Measurements from ENCODE around the gene MIEF1. TPM values are rescaled to one million over a fixed set of nuclear protein-coding genes. Genes with fewer than 3 reads are reported as not detected.
"Not testable (repeated sequence)": the region's sequence is repeated elsewhere in the genome, so short reads cannot be mapped to it uniquely, and the experiment has no call there.

MIEF1 gene
- total RNA-seq, 2 experiments from 2014 or later: 43.2 to 44.9 TPM

DNA sequence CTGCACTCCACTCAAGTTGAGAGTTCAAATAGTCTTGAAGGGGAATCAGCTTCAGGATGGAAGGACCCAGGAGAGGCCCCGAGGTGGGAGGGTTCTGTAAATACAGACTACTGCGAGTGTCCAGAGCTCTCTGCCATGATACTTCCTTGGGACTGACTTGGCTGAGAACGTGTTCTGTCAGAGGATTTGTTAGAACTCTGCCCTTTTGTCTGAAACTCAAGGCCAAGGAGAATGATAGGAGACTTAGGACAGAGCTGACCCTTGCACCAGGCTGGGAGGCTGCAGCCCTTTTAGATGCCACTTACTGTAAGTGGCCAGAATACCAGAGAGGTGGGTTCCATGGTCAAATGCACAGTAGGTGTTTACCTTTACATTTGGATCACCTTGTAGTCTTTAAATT lies 15.4 kb downstream of the MIEF1 start:
- intact Hi-C loops (cut with DNase I, micrococcal nuclease): loop anchor here in 1 of 2 experiments (10.0 kb wide), 1 partner anchor 113 kb away; no protein-coding TSS in a partner anchor
- ATAC-seq (no peak), DNase-seq (no peak)
- CTCF ChIA-PET: interaction anchor here (0.7 to 5.5 kb wide), 8 partner anchors 12 to 198 kb away, joined by 3 to 42 read pairs (median 8); partner anchors contain the start of genes MIEF1 and RPL3
- Mint-ChIP-seq H3K9me3 (ENCODE audit: low read depth) (no peaks in the 10 kb centered on the region), H3K27me3 (no peaks in the 10 kb centered on the region), H3K4me1 (peaks cover 54% of the 10 kb centered on the region), H3K27ac (no peak overlapping the region), H3K4me3 (no peak overlapping the region), H3K36me3 (ENCODE audit: low read depth) (peaks cover 58% of the 10 kb centered on the region)
- POLR2A ChIA-PET: interaction anchor here (0.9 to 1.2 kb wide), 4 partner anchors 13 to 526 kb away, joined by 3 to 8 read pairs (median 4); partner anchors contain the start of genes MIEF1 and RPL3

DNA sequence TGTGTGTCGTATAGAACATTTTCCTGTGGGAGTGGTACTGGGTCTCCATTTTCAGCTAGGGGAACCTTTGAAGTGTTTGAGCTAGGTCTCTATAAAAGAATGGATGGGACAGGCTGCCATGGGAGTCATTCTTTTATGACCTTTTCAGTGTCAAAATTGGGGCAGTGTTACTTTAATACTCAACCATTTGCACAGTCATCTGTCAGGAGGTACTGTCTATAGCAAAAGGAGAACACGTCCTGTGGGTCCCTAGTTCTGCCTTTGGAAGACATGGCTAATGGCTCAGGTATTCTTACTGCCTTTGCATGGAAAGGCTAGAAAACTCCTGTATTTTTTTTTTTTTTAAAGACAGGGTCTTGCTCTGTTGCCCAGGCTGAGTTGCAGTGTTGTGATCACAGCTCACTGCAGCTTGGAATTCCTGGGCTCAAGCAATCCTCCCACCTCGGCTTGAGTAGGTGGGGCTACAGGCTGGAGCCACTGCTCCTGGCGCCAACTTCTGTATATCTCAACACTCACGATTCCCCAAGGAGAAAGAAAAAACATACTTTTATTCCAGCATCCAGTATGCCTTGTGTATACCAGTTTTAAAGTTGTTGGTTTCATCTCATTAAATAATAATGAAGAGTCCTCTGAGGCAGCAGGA lies 16.2 kb downstream of the MIEF1 start:
- Mint-ChIP-seq H3K4me3 (peak overlapping the region; percentile 86), H3K9me3 (ENCODE audit: low read depth) (no peaks in the 10 kb centered on the region), H3K27ac (peak overlapping the region; percentile 99), H3K4me1 (peaks cover 62% of the 10 kb centered on the region), H3K27me3 (no peaks in the 10 kb centered on the region), H3K36me3 (ENCODE audit: low read depth) (peaks cover 60% of the 10 kb centered on the region)
- no peak for ATAC-seq
- DNase-seq: no peak
- intact Hi-C loops (cut with DNase I, micrococcal nuclease): loop anchor here in 1 of 2 experiments (2.0 to 10.0 kb wide), 2 partner anchors 15 to 113 kb away; partner anchors contain the start of gene MIEF1
- CTCF ChIA-PET: interaction anchor here (0.7 to 5.5 kb wide), 6 partner anchors 11 to 199 kb away, joined by 3 to 42 read pairs (median 8); partner anchors contain the start of genes MIEF1 and RPL3
- POLR2A ChIA-PET: interaction anchor here (0.6 to 1.2 kb wide), 6 partner anchors 12 to 837 kb away, joined by 3 to 8 read pairs (median 4); partner anchors contain the start of genes MIEF1 and RPL3

DNA sequence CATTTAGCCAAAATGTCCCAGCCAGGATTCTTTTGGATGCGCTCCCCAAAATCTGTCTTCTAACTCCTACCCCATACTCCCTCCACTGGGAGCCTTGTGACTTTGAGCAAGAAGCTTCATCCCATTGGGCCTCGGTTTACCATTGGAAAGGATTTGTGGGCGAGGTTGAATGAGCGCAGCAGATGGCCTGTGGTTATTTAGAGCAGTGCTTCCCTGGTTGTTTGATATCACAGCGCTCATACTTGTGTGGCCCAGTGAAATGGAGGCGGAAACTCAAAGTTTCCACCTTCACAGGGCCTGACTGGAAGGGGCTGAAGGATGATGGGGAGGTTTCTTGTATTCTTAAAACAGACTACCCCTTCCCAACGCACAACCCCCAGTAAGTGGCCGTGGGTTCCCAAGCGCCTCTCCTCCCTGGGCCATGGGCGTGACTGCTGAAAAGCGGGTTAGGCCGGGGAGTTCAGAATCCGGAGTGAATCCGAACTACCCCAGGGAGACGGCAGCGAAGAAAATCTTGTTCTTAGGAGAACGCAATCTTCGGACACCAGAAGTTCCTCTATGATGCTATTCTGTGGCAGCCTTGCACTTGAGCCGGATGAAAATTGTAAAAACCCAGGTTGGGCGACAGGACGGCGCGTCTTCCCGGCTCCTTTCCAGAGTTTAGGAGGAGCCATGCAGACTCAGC lies 17.0 kb downstream of the MIEF1 start:
- ChIA-PET POLR2A (interaction anchor here (0.5 to 2.2 kb wide), 20 partner anchors 10 to 837 kb away, joined by 3 to 27 read pairs (median 4); partner anchors contain the start of genes MIEF1, RPL3, RPS19BP1 and TAB1), CTCF (interaction anchor here (0.8 to 5.5 kb wide), 7 partner anchors 10 to 881 kb away, joined by 3 to 27 read pairs (median 4); partner anchors contain the start of genes MIEF1 and RPL3)
- H3K27me3 Mint-ChIP-seq: no peaks in the 10 kb centered on the region
- H3K36me3 Mint-ChIP-seq (ENCODE audit: low read depth): peaks cover 57% of the 10 kb centered on the region
- peak overlapping the region; percentile 99 for H3K27ac Mint-ChIP-seq
- ATAC-seq: peak; percentile 5
- peak; percentile 55 for DNase-seq
- no peaks in the 10 kb centered on the region for H3K9me3 Mint-ChIP-seq (ENCODE audit: low read depth)
- intact Hi-C loops (cut with DNase I, micrococcal nuclease): loop anchor here in 1 of 2 experiments (2.0 to 10.0 kb wide), 2 partner anchors 16 to 114 kb away; partner anchors contain the start of gene MIEF1
- H3K4me1 Mint-ChIP-seq: peaks cover 66% of the 10 kb centered on the region
- peak overlapping the region; percentile 86 for H3K4me3 Mint-ChIP-seq

DNA sequence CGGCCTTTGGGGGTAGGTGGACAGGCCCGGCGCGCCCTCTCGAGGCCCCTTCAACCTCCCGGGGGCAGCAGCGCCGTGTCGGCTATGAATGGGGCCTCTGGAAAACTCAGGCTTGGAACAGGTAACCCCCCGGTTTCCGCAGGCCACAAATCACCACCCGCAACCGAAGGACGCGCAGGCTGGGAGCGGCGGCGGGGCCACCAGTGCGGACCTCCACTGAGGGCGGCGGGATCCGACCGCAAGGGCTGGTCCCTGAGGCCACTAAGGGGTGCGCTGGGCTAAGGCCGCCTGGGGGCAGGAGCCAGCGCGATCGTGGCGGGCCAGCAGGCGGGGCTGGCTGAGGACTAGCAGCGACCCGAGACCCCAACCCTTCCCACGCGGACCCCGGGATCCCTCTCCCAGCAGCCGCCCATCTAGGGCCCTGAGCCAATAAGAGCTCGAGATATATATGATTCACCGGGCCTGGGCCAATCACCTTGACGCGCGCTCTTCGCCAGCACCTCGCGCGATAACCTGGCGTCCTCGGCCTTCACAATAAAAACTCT lies 17.7 kb downstream of the MIEF1 start:
- H3K27ac Mint-ChIP-seq: peak overlapping the region; percentile 99
- H3K36me3 Mint-ChIP-seq (ENCODE audit: low read depth): peaks cover 57% of the 10 kb centered on the region
- H3K27me3 Mint-ChIP-seq: no peaks in the 10 kb centered on the region
- H3K9me3 Mint-ChIP-seq (ENCODE audit: low read depth): no peaks in the 10 kb centered on the region
- CTCF ChIA-PET: interaction anchor here (0.8 to 1.6 kb wide), 6 partner anchors 9 to 880 kb away, joined by 3 to 9 read pairs (median 4); partner anchors contain the start of genes MIEF1 and RPL3
- ATAC-seq: peak; percentile 90
- POLR2A ChIA-PET: interaction anchor here (0.5 to 2.2 kb wide), 22 partner anchors 9 to 1060 kb away, joined by 3 to 27 read pairs (median 4); partner anchors contain the start of genes MIEF1, RPL3, RPS19BP1 and TAB1
- DNase-seq: peak; percentile 98
- intact Hi-C loops (cut with DNase I, micrococcal nuclease): loop anchor here (1.0 to 10.0 kb wide), 11 partner anchors 13 to 815 kb away; partner anchors contain the start of genes MIEF1 (in 2 of the 2), RPS19BP1 (in 2 of the 2), APOBEC3C (in 1 of the 2) and CBX7 (in 1 of the 2)
- peaks cover 67% of the 10 kb centered on the region for H3K4me1 Mint-ChIP-seq
- peak overlapping the region; percentile 86 for H3K4me3 Mint-ChIP-seq

DNA sequence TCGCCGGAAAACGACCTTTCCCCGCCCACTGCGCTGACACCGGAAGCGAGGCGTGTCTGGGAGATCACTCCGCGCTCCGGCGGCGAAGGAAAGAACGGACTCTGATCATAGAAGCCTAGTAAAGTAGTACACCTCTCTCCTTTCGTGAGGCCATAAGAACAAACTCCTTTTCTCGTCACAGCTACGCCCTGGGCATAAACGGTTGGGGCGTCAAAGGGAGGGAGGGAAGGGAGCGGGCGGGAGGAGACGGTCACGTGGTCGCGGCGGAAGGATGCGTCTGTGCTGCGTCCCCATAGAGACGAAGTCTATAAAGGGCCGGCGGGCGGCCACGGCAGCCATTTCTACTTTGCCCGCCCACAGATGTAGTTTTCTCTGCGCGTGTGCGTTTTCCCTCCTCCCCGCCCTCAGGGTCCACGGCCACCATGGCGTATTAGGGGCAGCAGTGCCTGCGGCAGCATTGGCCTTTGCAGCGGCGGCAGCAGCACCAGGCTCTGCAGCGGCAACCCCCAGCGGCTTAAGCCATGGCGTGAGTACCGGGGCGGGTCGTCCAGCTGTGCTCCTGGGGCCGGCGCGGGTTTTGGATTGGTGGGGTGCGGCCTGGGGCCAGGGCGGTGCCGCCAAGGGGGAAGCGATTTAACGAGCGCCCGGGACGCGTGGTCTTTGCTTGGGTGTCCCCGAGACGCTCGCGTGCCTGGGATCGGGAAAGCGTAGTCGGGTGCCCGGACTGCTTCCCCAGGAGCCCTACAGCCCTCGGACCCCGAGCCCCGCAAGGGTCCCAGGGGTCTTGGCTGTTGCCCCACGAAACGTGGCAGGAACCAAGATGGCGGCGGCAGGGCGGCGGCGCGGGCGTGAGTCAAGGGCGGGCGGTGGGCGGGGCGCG lies 18.4 kb downstream of the MIEF1 start, which contains the start of gene ATF4:
Gene ATF4, plus strand, starts transcription at position 337 of the 880 bp plus-strand sequence. CDS start 884 bp downstream, outside the sequence.
- peaks cover 59% of the 10 kb centered on the region for H3K36me3 Mint-ChIP-seq (ENCODE audit: low read depth)
- peak within 1 kb of the TSS; percentile 99 for H3K27ac Mint-ChIP-seq
- ChIA-PET POLR2A (interaction anchor here (0.6 to 2.2 kb wide), 22 partner anchors 9 to 1059 kb away, joined by 3 to 27 read pairs (median 4); partner anchors contain the start of genes MIEF1, RPL3, RPS19BP1 and TAB1), CTCF (interaction anchor here (0.8 to 1.6 kb wide), 7 partner anchors 8 to 880 kb away, joined by 3 to 9 read pairs (median 4); partner anchors contain the start of genes MIEF1 and RPL3)
- intact Hi-C loops (cut with DNase I, micrococcal nuclease): loop anchor here (1.0 to 10.0 kb wide), 9 partner anchors 12 to 816 kb away; partner anchors contain the start of genes RPL3 (in 2 of the 2), RPS19BP1 (in 2 of the 2), APOBEC3C (in 1 of the 2) and CBX7 (in 1 of the 2)
- peaks cover 67% of the 10 kb centered on the region for H3K4me1 Mint-ChIP-seq
- ATAC-seq (peak; percentile 28), DNase-seq (peak; percentile 93)
- peak within 1 kb of the TSS; percentile 86 for H3K4me3 Mint-ChIP-seq
- no peaks in the 10 kb centered on the region for H3K9me3 Mint-ChIP-seq (ENCODE audit: low read depth)
- no peaks in the 10 kb centered on the region for H3K27me3 Mint-ChIP-seq

DNA sequence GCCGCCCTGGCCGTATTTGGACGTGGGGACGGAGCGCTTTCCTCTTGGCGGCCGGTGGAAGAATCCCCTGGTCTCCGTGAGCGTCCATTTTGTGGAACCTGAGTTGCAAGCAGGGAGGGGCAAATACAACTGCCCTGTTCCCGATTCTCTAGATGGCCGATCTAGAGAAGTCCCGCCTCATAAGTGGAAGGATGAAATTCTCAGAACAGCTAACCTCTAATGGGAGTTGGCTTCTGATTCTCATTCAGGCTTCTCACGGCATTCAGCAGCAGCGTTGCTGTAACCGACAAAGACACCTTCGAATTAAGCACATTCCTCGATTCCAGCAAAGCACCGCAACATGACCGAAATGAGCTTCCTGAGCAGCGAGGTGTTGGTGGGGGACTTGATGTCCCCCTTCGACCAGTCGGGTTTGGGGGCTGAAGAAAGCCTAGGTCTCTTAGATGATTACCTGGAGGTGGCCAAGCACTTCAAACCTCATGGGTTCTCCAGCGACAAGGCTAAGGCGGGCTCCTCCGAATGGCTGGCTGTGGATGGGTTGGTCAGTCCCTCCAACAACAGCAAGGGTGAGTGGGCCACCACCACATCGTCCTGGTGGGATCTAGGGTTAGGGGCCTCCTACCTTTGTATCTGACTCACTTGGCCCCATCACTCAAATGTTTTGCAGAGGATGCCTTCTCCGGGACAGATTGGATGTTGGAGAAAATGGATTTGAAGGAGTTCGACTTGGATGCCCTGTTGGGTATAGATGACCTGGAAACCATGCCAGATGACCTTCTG lies 19.2 kb downstream of the MIEF1 start:
- H3K4me1 Mint-ChIP-seq: peaks cover 65% of the 10 kb centered on the region
- H3K36me3 Mint-ChIP-seq (ENCODE audit: low read depth): peaks cover 56% of the 10 kb centered on the region
- intact Hi-C loops (cut with DNase I, micrococcal nuclease): loop anchor here (1.0 to 10.0 kb wide), 4 partner anchors 202 to 816 kb away; partner anchors contain the start of genes APOBEC3C (in 1 of the 2), CBX7 (in 1 of the 2), GTPBP1 (in 1 of the 2) and JOSD1 (in 1 of the 2)
- DNase-seq; H3K27me3 Mint-ChIP-seq; ATAC-seq; H3K9me3 Mint-ChIP-seq (ENCODE audit: low read depth): not testable (repeated sequence)
- CTCF ChIA-PET: interaction anchor here (1.1 to 1.6 kb wide), 2 partner anchors 8 to 14 kb away, joined by 5 to 6 read pairs; no protein-coding TSS in a partner anchor
- H3K4me3 Mint-ChIP-seq: peak overlapping the region; percentile 86
- POLR2A ChIA-PET: interaction anchor here (1.2 to 2.2 kb wide), 2 partner anchors 8 to 19 kb away, joined by 5 to 25 read pairs; partner anchors contain the start of gene MIEF1
- H3K27ac Mint-ChIP-seq: peak overlapping the region; percentile 99

DNA sequence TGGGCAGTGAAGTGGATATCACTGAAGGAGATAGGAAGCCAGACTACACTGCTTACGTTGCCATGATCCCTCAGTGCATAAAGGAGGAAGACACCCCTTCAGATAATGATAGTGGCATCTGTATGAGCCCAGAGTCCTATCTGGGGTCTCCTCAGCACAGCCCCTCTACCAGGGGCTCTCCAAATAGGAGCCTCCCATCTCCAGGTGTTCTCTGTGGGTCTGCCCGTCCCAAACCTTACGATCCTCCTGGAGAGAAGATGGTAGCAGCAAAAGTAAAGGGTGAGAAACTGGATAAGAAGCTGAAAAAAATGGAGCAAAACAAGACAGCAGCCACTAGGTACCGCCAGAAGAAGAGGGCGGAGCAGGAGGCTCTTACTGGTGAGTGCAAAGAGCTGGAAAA lies 20.0 kb downstream of the MIEF1 start:
- intact Hi-C loops (cut with DNase I, micrococcal nuclease): loop anchor here in 1 of 2 experiments (5.0 to 10.0 kb wide), 3 partner anchors 370 to 817 kb away; partner anchors contain the start of genes APOBEC3C, CBX7, GTPBP1 and JOSD1
- CTCF ChIA-PET: interaction anchor here (0.7 to 2.2 kb wide), 4 partner anchors 9 to 206 kb away, joined by 3 to 13 read pairs (median 6); no protein-coding TSS in a partner anchor
- DNase-seq; ATAC-seq; H3K9me3 Mint-ChIP-seq (ENCODE audit: low read depth); H3K27me3 Mint-ChIP-seq: not testable (repeated sequence)
- Mint-ChIP-seq H3K36me3 (ENCODE audit: low read depth) (peaks cover 56% of the 10 kb centered on the region), H3K4me1 (peaks cover 63% of the 10 kb centered on the region), H3K4me3 (peak overlapping the region; percentile 86), H3K27ac (peak overlapping the region; percentile 99)
- POLR2A ChIA-PET: interaction anchor here (0.7 to 3.4 kb wide), 8 partner anchors 10 to 800 kb away, joined by 3 to 26 read pairs (median 4); partner anchors contain the start of genes MIEF1, RPL3, RPS19BP1 and TAB1

DNA sequence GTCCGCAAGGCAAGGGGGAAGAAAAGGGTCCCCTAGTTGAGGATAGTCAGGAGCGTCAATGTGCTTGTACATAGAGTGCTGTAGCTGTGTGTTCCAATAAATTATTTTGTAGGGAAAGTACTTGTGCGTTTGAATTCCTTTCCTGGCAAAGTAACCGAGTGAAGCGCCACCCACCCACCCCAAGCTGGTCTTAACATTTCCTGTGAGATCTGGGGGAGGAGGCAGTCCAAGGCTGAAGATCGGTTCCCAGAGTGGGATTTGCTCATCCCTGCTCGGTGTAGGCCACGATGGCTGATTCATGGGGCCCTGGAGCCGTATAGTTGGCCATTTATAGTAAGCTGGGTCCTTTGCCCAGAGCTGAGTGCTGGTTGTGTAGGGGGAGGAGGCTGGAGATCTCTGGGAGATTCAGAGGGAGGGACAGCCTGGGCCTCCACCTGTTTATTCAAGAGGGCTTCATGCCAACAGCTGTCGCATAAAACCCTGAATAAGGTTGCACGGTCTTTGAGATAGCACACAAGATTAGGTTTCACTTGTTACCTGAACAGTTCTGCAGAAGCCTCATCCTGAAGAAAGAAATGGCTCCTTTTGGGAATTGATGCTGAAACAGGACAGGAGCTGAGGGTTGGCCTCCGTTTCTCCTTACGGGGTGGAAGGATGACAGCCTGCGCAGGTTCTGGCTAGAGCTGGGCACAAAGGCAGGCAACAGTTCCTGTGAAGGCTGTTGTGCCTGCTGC lies 20.6 kb downstream of the MIEF1 start:
- Mint-ChIP-seq H3K4me1 (peaks cover 65% of the 10 kb centered on the region), H3K27ac (peak overlapping the region; percentile 99), H3K27me3 (no peaks in the 10 kb centered on the region), H3K36me3 (ENCODE audit: low read depth) (peaks cover 60% of the 10 kb centered on the region), H3K4me3 (peak overlapping the region; percentile 86), H3K9me3 (ENCODE audit: low read depth) (no peaks in the 10 kb centered on the region)
- ChIA-PET POLR2A (interaction anchor here (0.7 to 3.4 kb wide), 10 partner anchors 9 to 799 kb away, joined by 3 to 26 read pairs (median 4); partner anchors contain the start of genes MIEF1, RPL3, RPS19BP1 and TAB1), CTCF (interaction anchor here (0.6 to 2.2 kb wide), 12 partner anchors 9 to 514 kb away, joined by 3 to 13 read pairs (median 3); no protein-coding TSS in a partner anchor)
- intact Hi-C loops (cut with DNase I, micrococcal nuclease): loop anchor here in 1 of 2 experiments (5.0 to 10.0 kb wide), 3 partner anchors 370 to 818 kb away; partner anchors contain the start of genes APOBEC3C, CBX7, GTPBP1 and JOSD1
- peak; percentile 1 for ATAC-seq
- peak; percentile 56 for DNase-seq

All from activated CD4-positive, alpha-beta T cell treated with anti-CD3 and anti-CD28 coated beads for 36 hours (primary cell).